ENCODE results near the gene MAB21L3. TPM values are rescaled to one million over a fixed set of nuclear protein-coding genes. Genes with fewer than 3 reads are reported as not detected.

MAB21L3 gene
- total and polyA plus RNA-seq, 2 of the 13 experiments (the other 11 are each of a cell fraction or from before 2014, with no cell fraction given): 0.55 to 4.1 TPM

GRCh38 chr1:116179419-116179818, 68.2 kb downstream of the MAB21L3 start (continued):
- TF ChIP-seq ZBTB26 (CRISPR knock-in tag; IDR thresholded peaks at IDR 0.05; ENCODE audit: borderline replicate concordance) (peak; percentile 91), ZNF414 (CRISPR knock-in tag; IDR thresholded peaks at IDR 0.05) (no peak), ATAD3A (CRISPR knock-in tag; IDR thresholded peaks at IDR 0.05) (no peak), MBNL3 (CRISPR knock-in tag; conservative IDR thresholded peaks at IDR 0.05) (no peak), TOPORS (CRISPR knock-in tag; IDR thresholded peaks at IDR 0.05) (no peak), HOXA3 (CRISPR knock-in tag; IDR thresholded peaks at IDR 0.05) (peak; percentile 55), KDM2A (CRISPR knock-in tag; IDR thresholded peaks at IDR 0.05; ENCODE audit: borderline replicate concordance, low read depth) (no peak), HNRNPH1 (optimal IDR thresholded peaks at IDR 0.05; ENCODE audit: low read depth, low read length) (no peak), FOSL1 (CRISPR knock-in tag; IDR thresholded peaks at IDR 0.05; ENCODE audit: borderline replicate concordance) (peak; percentile 90), NFE2 (CRISPR knock-in tag; IDR thresholded peaks at IDR 0.05) (no peak), PAWR (CRISPR knock-in tag; IDR thresholded peaks at IDR 0.05; ENCODE audit: borderline replicate concordance) (no peak), ZNF747 (CRISPR knock-in tag; IDR thresholded peaks at IDR 0.05; ENCODE audit: borderline replicate concordance) (no peak), THYN1 (CRISPR knock-in tag; IDR thresholded peaks at IDR 0.05; ENCODE audit: borderline replicate concordance, low read depth) (0 out of 2 replicates have a peak, but pooled peaks have one; percentile 38), RXRB (CRISPR knock-in tag; IDR thresholded peaks at IDR 0.05; ENCODE audit: borderline replicate concordance) (peak; percentile 87), SOX6 (IDR thresholded peaks at IDR 0.05) (no peak), SOX6 (CRISPR knock-in tag; IDR thresholded peaks at IDR 0.05) (0 out of 2 replicates have a peak, but pooled peaks have one; percentile 69), WIZ (CRISPR knock-in tag; IDR thresholded peaks at IDR 0.05) (no peak), ZNF773 (CRISPR knock-in tag; IDR thresholded peaks at IDR 0.05; ENCODE audit: borderline replicate concordance) (no peak), ZNF10 (CRISPR knock-in tag; IDR thresholded peaks at IDR 0.05; ENCODE audit: borderline replicate concordance, low read depth) (no peak), RORA (CRISPR knock-in tag; IDR thresholded peaks at IDR 0.05) (no peak), SP140L (CRISPR knock-in tag; IDR thresholded peaks at IDR 0.05; ENCODE audit: borderline replicate concordance) (no peak)
- TF ChIP-seq, protein P1, sequence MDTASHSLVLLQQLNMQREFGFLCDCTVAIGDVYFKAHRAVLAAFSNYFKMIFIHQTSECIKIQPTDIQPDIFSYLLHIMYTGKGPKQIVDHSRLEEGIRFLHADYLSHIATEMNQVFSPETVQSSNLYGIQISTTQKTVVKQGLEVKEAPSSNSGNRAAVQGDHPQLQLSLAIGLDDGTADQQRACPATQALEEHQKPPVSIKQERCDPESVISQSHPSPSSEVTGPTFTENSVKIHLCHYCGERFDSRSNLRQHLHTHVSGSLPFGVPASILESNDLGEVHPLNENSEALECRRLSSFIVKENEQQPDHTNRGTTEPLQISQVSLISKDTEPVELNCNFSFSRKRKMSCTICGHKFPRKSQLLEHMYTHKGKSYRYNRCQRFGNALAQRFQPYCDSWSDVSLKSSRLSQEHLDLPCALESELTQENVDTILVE (CRISPR knock-in tag; IDR thresholded peaks at IDR 0.05): no peak
- TF ChIP-seq, protein P2, sequence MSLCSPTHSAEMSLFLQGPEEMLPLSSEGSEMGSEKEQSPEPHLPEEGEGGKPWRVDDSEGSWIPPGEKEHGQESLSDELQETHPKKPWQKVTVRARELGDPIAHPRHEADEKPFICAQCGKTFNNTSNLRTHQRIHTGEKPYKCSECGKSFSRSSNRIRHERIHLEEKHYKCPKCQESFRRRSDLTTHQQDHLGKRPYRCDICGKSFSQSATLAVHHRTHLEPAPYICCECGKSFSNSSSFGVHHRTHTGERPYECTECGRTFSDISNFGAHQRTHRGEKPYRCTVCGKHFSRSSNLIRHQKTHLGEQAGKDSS (CRISPR knock-in tag; IDR thresholded peaks at IDR 0.05; ENCODE audit: borderline replicate concordance, low read depth): no peak
